ENCODE data around the gene ZNRD2. TPM values are rescaled to one million over a fixed set of nuclear protein-coding genes. Genes with fewer than 3 reads are reported as not detected.
"Not testable (repeated sequence)": the region's sequence is repeated elsewhere in the genome, so short reads cannot be mapped to it uniquely, and the experiment has no call there.

The ZNRD2 gene
- total RNA-seq, 1 donor from 2014 or later: 45.1 TPM

DNA sequence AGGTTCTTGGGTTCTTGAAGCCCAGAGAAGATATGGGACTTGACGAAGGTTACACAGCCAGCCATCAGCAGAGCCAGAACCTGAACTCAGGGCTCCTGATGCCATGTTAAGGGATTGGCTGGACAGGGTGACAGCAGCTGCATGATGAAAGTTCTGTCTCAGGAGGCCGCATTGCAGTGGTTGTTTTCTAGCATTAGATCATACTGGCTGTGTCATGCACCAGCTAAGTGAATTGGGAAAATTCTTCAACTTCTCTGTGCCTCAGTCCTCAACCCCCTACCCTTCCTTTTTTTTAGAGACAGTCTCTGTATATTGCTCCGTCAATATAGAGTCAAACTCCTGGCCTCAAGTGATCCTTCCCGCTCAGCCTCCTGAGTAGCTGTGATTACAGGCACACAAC, 6.7 kb upstream of the ZNRD2 start:
- Mint-ChIP-seq H3K27ac (ENCODE audit: unreplicated experiment) (no peak overlapping the region), H3K27me3 (ENCODE audit: low read depth, unreplicated experiment) (peaks cover 1% of the 10 kb centered on the region), H3K36me3 (ENCODE audit: low read depth, unreplicated experiment) (peaks cover 2% of the 10 kb centered on the region), H3K4me3 (ENCODE audit: unreplicated experiment) (no peak overlapping the region), H3K4me1 (ENCODE audit: low read depth, unreplicated experiment) (peaks cover 21% of the 10 kb centered on the region), H3K9me3 (ENCODE audit: unreplicated experiment) (no peaks in the 10 kb centered on the region)
- H3K4me2 ChIP-seq (ENCODE audit: low read length): no peak overlapping the region
- H2AFZ ChIP-seq (ENCODE audit: low read depth, low read length): no peak overlapping the region
- H3K27me3 ChIP-seq (ENCODE audit: insufficient read depth, low read length): no peaks in the 10 kb centered on the region
- peaks cover 12% of the 10 kb centered on the region for H3K79me2 ChIP-seq (ENCODE audit: insufficient read depth, low read length)
- no peak overlapping the region for H3K27ac ChIP-seq (ENCODE audit: low read depth, low read length)
- no peaks in the 10 kb centered on the region for H3K36me3 ChIP-seq (ENCODE audit: insufficient read depth, low read length)
- TF ChIP-seq, protein P1, sequence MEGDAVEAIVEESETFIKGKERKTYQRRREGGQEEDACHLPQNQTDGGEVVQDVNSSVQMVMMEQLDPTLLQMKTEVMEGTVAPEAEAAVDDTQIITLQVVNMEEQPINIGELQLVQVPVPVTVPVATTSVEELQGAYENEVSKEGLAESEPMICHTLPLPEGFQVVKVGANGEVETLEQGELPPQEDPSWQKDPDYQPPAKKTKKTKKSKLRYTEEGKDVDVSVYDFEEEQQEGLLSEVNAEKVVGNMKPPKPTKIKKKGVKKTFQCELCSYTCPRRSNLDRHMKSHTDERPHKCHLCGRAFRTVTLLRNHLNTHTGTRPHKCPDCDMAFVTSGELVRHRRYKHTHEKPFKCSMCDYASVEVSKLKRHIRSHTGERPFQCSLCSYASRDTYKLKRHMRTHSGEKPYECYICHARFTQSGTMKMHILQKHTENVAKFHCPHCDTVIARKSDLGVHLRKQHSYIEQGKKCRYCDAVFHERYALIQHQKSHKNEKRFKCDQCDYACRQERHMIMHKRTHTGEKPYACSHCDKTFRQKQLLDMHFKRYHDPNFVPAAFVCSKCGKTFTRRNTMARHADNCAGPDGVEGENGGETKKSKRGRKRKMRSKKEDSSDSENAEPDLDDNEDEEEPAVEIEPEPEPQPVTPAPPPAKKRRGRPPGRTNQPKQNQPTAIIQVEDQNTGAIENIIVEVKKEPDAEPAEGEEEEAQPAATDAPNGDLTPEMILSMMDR (IDR thresholded peaks at IDR 0.05; ENCODE audit: insufficient read depth, low read depth, low read length): no peak
- no peak overlapping the region for H3K4me3 ChIP-seq (ENCODE audit: insufficient read depth, low read depth, low read length)
- H3K9ac ChIP-seq (ENCODE audit: low read length): no peak overlapping the region
- FAIRE-seq (no peak), DNase-seq (ENCODE audit: low read depth) (no peak)
- H4K20me1 ChIP-seq (ENCODE audit: insufficient read depth, low read length): no peaks in the 10 kb centered on the region
- H3K9me3 ChIP-seq (ENCODE audit: insufficient read depth, low read depth, low read length): no peaks in the 10 kb centered on the region
- H3K4me1 ChIP-seq (ENCODE audit: insufficient read depth, low read length): peaks cover 39% of the 10 kb centered on the region

DNA sequence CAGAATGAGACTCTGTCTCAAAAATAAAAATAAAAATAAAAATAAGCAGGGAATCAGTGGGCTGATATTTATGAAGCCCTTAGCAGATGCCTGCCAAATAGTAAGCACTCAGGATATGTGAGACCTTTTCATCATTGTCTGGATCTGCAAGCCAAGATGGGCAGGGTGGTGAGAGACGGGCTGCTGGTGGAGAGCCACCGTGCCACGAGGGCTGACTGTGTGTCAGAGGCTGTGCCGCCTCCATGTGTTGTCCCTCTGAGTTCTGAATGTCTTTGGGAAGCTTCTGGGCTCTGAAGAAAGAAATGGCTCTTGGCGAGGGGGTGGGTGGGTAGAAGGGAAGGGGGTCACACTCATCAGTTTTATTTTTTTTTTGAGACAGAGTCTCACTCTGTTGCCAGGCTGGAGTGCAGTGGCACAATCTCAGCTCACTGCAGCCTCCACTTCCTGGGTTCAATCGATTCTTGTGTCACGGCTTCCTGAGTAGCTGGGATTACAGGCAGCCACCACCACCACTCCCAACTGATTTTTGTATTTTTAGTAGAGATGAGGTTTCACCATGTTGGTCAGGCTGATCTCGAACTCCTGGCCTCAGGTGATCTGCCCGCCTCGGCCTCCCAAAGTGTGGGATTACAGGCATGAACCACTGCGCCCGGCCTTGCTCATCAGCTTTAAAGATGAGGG, 5.3 kb upstream of the ZNRD2 start:
- Histone ChIP-seq H3K4me1 (ENCODE audit: insufficient read depth, low read length) (peaks cover 37% of the 10 kb centered on the region), H3K79me2 (ENCODE audit: insufficient read depth, low read length) (peaks cover 21% of the 10 kb centered on the region), H3K4me2 (ENCODE audit: low read length) (peak overlapping the region; percentile 57)
- H3K36me3 Mint-ChIP-seq (ENCODE audit: low read depth, unreplicated experiment); H3K4me3 Mint-ChIP-seq (ENCODE audit: unreplicated experiment); H4K20me1 ChIP-seq (ENCODE audit: insufficient read depth, low read length); H3K36me3 ChIP-seq (ENCODE audit: insufficient read depth, low read length); FAIRE-seq; H3K27ac ChIP-seq (ENCODE audit: low read depth, low read length); DNase-seq (ENCODE audit: low read depth); H3K9ac ChIP-seq (ENCODE audit: low read length); H3K4me3 ChIP-seq (ENCODE audit: insufficient read depth, low read depth, low read length); H3K9me3 Mint-ChIP-seq (ENCODE audit: unreplicated experiment); H2AFZ ChIP-seq (ENCODE audit: low read depth, low read length); H3K27me3 Mint-ChIP-seq (ENCODE audit: low read depth, unreplicated experiment); H3K9me3 ChIP-seq (ENCODE audit: insufficient read depth, low read depth, low read length); H3K27me3 ChIP-seq (ENCODE audit: insufficient read depth, low read length): not testable (repeated sequence)
- Mint-ChIP-seq H3K27ac (ENCODE audit: unreplicated experiment) (peak overlapping the region; percentile 18), H3K4me1 (ENCODE audit: low read depth, unreplicated experiment) (peaks cover 21% of the 10 kb centered on the region)

DNA sequence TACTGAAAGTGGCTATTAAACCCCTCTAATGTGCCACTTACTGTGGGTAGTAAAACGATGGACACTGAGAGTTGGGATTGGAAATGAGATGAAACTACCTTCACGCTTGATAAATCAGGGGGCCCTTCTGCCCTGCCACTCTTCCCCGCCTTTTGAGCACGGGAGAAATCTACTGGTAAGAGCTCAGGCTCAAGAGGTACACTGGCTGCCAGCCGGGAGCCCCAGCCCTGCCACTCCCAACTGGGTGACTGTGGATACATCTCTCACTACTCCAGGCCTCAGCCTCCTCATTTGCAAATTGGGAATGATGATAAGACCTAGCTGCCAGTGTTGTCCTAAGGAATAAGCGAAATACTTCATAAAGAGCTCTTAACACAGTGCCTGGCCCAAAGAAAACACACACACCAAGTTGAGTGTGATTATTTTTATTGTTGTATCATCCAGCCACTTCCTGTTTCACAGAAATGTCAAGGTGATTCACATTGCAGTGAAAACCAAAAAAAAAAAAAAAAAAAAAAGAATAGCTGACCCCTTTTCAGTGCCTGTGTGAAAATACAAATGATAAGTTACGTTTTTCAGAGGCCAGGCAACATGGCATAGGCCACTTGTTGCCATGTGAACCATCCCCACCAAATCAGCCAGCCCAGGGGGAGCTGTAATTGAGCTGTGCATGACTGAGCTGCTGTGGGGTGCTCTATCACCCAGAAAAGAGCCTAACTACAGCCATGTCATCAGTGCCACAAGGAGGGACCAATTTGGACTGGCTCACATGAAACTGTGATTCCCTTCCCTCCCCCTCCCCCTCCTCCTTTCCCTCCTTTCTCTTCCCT, 4.4 kb upstream of the ZNRD2 start:
- peak overlapping the region; percentile 40 for H3K4me3 Mint-ChIP-seq (ENCODE audit: unreplicated experiment)
- H3K4me2 ChIP-seq (ENCODE audit: low read length): peak overlapping the region; percentile 57
- H3K79me2 ChIP-seq (ENCODE audit: insufficient read depth, low read length): peaks cover 28% of the 10 kb centered on the region
- FAIRE-seq: no peak
- H3K36me3 Mint-ChIP-seq (ENCODE audit: low read depth, unreplicated experiment): peaks cover 2% of the 10 kb centered on the region
- no peak for TF ChIP-seq EZH2 (IDR thresholded peaks at IDR 0.05; ENCODE audit: insufficient read depth, low read length)
- TF ChIP-seq, protein P1 (IDR thresholded peaks at IDR 0.05; ENCODE audit: insufficient read depth, low read depth, low read length): no peak
- H3K27me3 ChIP-seq (ENCODE audit: insufficient read depth, low read length): no peaks in the 10 kb centered on the region
- H3K4me1 ChIP-seq (ENCODE audit: insufficient read depth, low read length): peaks cover 29% of the 10 kb centered on the region
- no peak overlapping the region for H3K9ac ChIP-seq (ENCODE audit: low read length)
- no peaks in the 10 kb centered on the region for H3K9me3 ChIP-seq (ENCODE audit: insufficient read depth, low read depth, low read length)
- no peaks in the 10 kb centered on the region for H3K9me3 Mint-ChIP-seq (ENCODE audit: unreplicated experiment)
- no peaks in the 10 kb centered on the region for H3K27me3 Mint-ChIP-seq (ENCODE audit: low read depth, unreplicated experiment)
- peak; percentile 61 for DNase-seq (ENCODE audit: low read depth)
- H3K4me1 Mint-ChIP-seq (ENCODE audit: low read depth, unreplicated experiment): peaks cover 14% of the 10 kb centered on the region
- peaks cover 2% of the 10 kb centered on the region for H4K20me1 ChIP-seq (ENCODE audit: insufficient read depth, low read length)
- peak overlapping the region; percentile 18 for H3K27ac Mint-ChIP-seq (ENCODE audit: unreplicated experiment)
- peak overlapping the region; percentile 24 for H3K27ac ChIP-seq (ENCODE audit: low read depth, low read length)
- H3K4me3 ChIP-seq (ENCODE audit: insufficient read depth, low read depth, low read length): no peak overlapping the region
- H3K36me3 ChIP-seq (ENCODE audit: insufficient read depth, low read length): no peaks in the 10 kb centered on the region
- H2AFZ ChIP-seq (ENCODE audit: low read depth, low read length): no peak overlapping the region

Measured in astrocyte (in vitro differentiated cells and primary cell).